MCF 10A (cell line): ENCODE measurements around the gene SORBS2. TPM values are rescaled to one million over a fixed set of nuclear protein-coding genes. Genes with fewer than 3 reads are reported as not detected.

Experiments
- BruUV-seq: library from RNA; stranded (reverse); fragments of 400-500 nt; replicated peaks from 2 replicates; lab custom pipeline; 2021; lab: Mats Ljungman, UMichigan
- CTCF ChIA-PET: fragments of 300-600 bp; sonication (Branson Sonifier 250); formaldehyde crosslinking; extraction: SDS; loops from one replicate; lab custom pipeline; 2021; ENCODE audit warnings: antibody characterized with exemption, inconsistent platforms; lab: Yijun Ruan, JAX
- POLR2A ChIA-PET: fragments of 300-600, 350-650 bp; sonication (Branson Sonifier 250); formaldehyde crosslinking; extraction: SDS; loops from one replicate; lab custom pipeline; 2020; ENCODE audit warnings: antibody characterized with exemption, inconsistent platforms; lab: Yijun Ruan, JAX
- DNase-seq: peaks from one replicate; pipeline ENCODE4 v3.0.0-alpha.2; 2018; ENCODE audit not compliant: unreplicated experiment
- H3K27ac Mint-ChIP-seq: one replicate; pipeline ENCODE4 v1.8.0; 2022; ENCODE audit warnings: mild to moderate bottlenecking, low read depth, mixed read lengths; ENCODE audit not compliant: unreplicated experiment
- H3K27me3 Mint-ChIP-seq: one replicate; pipeline ENCODE4 v1.8.0; 2022; ENCODE audit warnings: mixed read lengths; ENCODE audit not compliant: insufficient read depth, unreplicated experiment
- H3K36me3 Mint-ChIP-seq: one replicate; pipeline ENCODE4 v1.8.0; 2022; ENCODE audit warnings: mild to moderate bottlenecking, moderate library complexity, mixed read lengths; ENCODE audit not compliant: insufficient read depth, unreplicated experiment
- H3K4me1 Mint-ChIP-seq: one replicate; pipeline ENCODE4 v1.8.0; 2022; ENCODE audit warnings: mixed read lengths; ENCODE audit not compliant: insufficient read depth, unreplicated experiment
- H3K4me3 Mint-ChIP-seq: one replicate; pipeline ENCODE4 v1.8.0; 2022; ENCODE audit warnings: mild to moderate bottlenecking, moderate library complexity, mixed read lengths; ENCODE audit not compliant: unreplicated experiment
- H3K9me3 Mint-ChIP-seq: one replicate; pipeline ENCODE4 v1.8.0; 2022; ENCODE audit warnings: mixed read lengths; ENCODE audit not compliant: unreplicated experiment
- CTCF ChIP-seq: fragments of 200-600 bp; IDR thresholded peaks from one replicate; pipeline ENCODE4 v1.8.0; 2022; ENCODE audit warnings: antibody characterized with exemption, mild to moderate bottlenecking; ENCODE audit not compliant: unreplicated experiment
- intact Hi-C: fragments of 100-400 bp; cut with micrococcal nuclease; formaldehyde crosslinking; loops from 2 replicates; pipeline ENCODE4 v1.14.1; 2022
- total RNA-seq: library from RNA; stranded (reverse); gene quantifications from 2 replicates; pipeline ENCODE4 v1.2.3, GENCODE V29; 2022

Gene SORBS2
- total RNA-seq, 1 experiment from 2014 or later, result 19.3 TPM

DNA sequence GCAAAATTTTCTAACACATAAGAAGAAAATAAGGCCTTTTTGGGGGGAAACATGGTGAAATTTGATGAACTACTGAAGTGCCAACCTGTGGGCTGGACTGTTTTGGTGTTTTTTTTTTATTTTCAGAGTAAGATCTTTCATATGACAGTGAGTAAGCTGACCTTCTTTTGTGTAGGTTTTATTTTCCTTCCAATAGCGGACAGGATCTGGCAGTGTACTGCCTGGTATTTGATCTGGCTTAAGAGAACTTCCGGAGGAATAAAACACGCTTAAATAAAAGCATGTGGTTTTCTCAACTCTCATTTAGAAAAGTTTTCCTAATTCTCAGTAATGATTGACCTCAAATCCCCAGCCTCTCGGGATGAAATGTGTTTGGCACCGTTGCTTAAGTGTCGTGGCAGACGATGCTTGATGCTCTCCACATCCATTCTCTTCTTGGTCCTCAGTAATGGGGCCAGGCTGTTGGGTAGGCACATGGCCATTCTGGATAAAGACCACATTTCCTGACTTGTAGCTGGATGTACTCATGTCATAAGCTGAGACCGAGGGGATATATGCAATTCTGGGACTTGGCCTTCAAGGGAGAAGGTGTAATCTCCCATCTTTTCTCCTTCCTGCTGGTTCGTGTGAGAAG is 211.1 kb downstream of the SORBS2 start:
- peaks cover 4% of the 10 kb centered on the region for H3K36me3 Mint-ChIP-seq
- ChIA-PET POLR2A (no interaction called here), CTCF (interaction anchor here (0.8 to 1.1 kb wide), 2 partner anchors 35 to 439 kb away, joined by 3 read pairs; no protein-coding TSS in a partner anchor)
- intact Hi-C loops, result no loop called here
- H3K27ac Mint-ChIP-seq, result no peak overlapping the region
- H3K27me3 Mint-ChIP-seq, result no peaks in the 10 kb centered on the region
- H3K4me1 Mint-ChIP-seq, result no peaks in the 10 kb centered on the region
- TF ChIP-seq CTCF, result no peak
- H3K4me3 Mint-ChIP-seq, result no peak overlapping the region
- DNase-seq, result no peak
- BruUV-seq, result no TSS peak
- H3K9me3 Mint-ChIP-seq, result no peaks in the 10 kb centered on the region

- ChIA-PET CTCF (interaction anchor here (1.8 to 3.3 kb wide), 2 partner anchors 174 to 438 kb away, joined by 13 to 24 read pairs; partner anchors contain the start of gene UFSP2), POLR2A (interaction anchor here (1.1 kb wide), 1 partner anchor 174 kb away, joined by 4 read pairs; a partner anchor contains a TSS)
- no peaks in the 10 kb centered on the region for H3K36me3 Mint-ChIP-seq
- intact Hi-C loops, result loop anchor here (5.0 kb wide), 1 partner anchor 202 kb away; the partner anchor contains the start of genes ANKRD37 and LRP2BP
- H3K4me1 Mint-ChIP-seq, result no peaks in the 10 kb centered on the region
- TF ChIP-seq CTCF, result no peak
- BruUV-seq, result no TSS peak
- no peak for DNase-seq
- H3K4me3 Mint-ChIP-seq, result no peak overlapping the region
- no peaks in the 10 kb centered on the region for H3K27me3 Mint-ChIP-seq
- H3K9me3 Mint-ChIP-seq, result no peaks in the 10 kb centered on the region
- no peak overlapping the region for H3K27ac Mint-ChIP-seq
Measured at GRCh38 chr4:185599553-185600243, 212.3 kb downstream of the SORBS2 start.

DNA sequence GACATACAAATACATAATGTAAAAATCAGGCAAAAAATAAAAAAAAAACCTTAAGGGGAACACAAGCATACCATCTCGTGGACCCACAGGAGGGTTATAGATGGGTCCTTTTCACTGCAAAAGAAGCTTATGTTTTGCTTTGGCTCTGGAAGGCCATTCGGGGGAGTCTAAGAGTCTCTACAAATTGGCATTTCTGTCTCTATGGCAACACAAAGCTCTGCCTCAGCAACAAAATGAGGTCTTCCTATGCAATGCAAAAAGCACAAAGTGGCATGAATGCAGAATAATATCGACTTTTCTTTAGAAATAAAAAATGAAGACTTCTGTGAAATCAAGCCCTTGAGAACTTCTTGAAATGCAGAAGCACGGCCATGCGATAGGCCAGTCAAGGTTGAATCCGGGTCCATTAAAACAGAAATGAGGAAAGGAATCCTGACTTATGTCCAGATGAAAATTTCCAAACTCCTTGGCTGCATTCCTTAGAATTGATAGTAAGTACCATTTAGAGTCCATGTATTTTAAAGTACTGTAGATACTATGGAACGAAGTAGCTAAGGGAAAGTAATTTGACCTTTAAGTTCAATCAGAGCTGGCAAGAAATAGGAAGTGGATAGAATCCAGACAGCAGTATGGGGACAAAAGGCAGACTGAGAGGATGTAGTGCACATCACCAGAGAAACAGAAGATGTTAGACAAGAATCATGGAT is 213.0 kb downstream of the SORBS2 start:
- Mint-ChIP-seq H3K27me3 (no peaks in the 10 kb centered on the region), H3K4me3 (no peak overlapping the region), H3K9me3 (no peaks in the 10 kb centered on the region), H3K4me1 (no peaks in the 10 kb centered on the region), H3K27ac (no peak overlapping the region), H3K36me3 (no peaks in the 10 kb centered on the region)
- ChIA-PET CTCF (interaction anchor here (0.8 to 3.3 kb wide), 20 partner anchors 9 to 451 kb away, joined by 3 to 24 read pairs (median 4); partner anchors contain the start of genes ANKRD37, CCDC110 and UFSP2), POLR2A (interaction anchor here (0.5 to 1.2 kb wide), 4 partner anchors 49 to 173 kb away, joined by 3 to 4 read pairs (median 3); a partner anchor contains a TSS)
- no peak for TF ChIP-seq CTCF
- DNase-seq, result no peak
- intact Hi-C loops, result loop anchor here (5.0 kb wide), 1 partner anchor 202 kb away; the partner anchor contains the start of genes ANKRD37 and LRP2BP
- BruUV-seq, result no TSS peak
